ENCODE results near the gene DNAJB11.
"Not testable (repeated sequence)": the region's sequence is repeated elsewhere in the genome, so short reads cannot be mapped to it uniquely, and the experiment has no call there.

Gene DNAJB11

DNA sequence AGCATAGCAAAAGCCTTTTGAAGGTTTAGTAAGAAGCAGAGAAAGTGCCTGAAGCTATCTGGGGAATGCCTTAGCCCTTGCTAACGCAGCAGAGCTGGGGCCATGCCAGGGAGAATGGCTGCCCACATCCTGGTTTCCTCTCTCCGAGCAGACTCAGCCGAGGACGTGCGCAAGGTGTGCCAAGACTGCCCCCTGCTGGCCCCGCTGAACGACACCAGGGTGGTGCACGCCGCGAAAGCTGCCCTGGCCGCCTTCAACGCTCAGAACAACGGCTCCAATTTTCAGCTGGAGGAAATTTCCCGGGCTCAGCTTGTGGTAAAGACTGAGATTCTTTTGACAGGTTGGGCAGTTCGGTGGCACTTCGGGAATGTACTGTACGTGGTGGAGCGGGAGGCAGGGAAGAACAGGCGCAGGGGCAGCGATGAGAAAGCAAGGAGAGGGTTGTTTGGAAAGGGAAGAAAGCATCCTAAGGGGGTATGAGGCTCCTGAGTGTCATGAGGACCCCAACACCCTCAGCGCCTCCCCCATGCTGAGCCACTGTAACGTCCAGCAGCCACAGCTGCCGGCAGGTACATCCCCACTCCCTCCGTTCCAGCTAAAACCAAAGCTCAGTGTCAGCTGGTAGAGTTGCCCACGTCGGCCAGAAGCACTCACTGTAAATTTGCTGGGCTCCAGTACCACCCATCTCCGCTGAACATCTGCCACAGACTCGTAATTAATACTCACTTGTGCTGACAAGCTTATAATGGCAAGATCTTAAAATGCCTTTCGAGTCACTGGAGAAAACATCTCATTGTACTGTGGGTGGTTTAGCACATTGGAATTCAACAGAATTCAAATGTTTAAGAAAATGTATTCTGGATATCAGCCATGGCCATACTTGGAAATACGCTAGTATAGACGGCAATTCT lies 46.8 kb downstream of the DNAJB11 start:
- in situ Hi-C loops (cut with MboI; ENCODE audit: low sequenced_read_pairs): no loop called here

DNA sequence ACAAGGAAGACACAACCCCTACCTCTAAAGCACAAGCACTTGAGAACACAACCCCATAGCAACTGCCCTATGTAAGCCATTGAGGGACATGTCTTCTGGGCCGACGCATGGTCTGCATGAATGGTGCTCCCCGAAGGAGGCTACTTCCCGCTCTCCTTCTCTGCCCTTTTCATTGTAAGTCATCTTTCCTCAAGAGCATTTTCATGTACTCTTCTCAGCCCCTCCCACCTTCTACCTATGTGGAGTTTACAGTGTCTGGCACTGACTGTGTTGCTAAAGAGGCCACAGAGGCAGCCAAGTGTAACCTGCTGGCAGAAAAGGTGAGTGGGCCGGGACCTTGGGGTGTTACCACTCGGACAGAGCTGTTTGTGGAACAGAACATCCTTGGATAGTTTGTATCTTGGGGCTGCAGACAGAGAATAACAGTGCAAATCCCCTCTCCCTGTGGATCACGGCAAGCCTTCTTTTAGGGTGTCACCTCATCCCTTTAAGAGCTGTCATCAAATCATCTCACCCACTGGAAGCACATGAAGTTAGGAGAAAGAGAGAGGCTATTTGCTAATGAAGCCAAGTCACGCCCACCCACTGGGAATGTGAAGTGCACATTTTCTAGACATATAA lies 47.9 kb downstream of the DNAJB11 start:
- in situ Hi-C loops (cut with MboI; ENCODE audit: low sequenced_read_pairs): no loop called here

GRCh38 chr3:186619787-186620212 lies 49.3 kb downstream of the DNAJB11 start:
- in situ Hi-C loops (cut with MboI; ENCODE audit: low sequenced_read_pairs): no loop called here

DNA sequence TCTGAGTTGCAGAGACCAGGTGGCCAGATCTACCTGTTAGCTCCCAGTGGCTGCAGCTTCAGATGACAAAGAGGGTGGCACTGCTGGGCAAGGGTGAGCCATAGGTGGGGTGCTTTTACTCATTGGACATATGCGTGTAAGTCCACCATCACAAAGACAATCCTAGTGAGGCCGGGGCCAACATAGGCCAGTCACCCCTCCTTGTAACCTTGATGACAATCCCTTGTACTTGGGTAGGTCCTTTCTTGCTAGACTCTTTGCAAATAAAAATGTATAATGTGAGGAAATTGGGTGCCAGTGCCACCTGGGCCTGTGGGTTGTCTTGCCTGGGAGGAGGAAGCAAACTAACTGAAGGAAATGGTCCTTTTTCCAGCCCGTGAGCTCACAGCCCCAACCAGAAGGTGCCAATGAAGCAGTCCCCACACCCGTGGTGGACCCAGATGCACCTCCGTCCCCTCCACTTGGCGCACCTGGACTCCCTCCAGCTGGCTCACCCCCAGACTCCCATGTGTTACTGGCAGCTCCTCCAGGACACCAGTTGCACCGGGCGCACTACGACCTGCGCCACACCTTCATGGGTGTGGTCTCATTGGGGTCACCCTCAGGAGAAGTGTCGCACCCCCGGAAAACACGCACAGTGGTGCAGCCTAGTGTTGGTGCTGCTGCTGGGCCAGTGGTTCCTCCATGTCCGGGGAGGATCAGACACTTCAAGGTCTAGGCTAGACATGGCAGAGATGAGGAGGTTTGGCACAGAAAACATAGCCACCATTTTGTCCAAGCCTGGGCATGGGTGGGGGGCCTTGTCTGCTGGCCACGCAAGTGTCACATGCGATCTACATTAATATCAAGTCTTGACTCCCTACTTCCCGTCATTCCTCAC lies 49.9 kb downstream of the DNAJB11 start:
- in situ Hi-C loops (cut with MboI; ENCODE audit: low sequenced_read_pairs): no loop called here

DNA sequence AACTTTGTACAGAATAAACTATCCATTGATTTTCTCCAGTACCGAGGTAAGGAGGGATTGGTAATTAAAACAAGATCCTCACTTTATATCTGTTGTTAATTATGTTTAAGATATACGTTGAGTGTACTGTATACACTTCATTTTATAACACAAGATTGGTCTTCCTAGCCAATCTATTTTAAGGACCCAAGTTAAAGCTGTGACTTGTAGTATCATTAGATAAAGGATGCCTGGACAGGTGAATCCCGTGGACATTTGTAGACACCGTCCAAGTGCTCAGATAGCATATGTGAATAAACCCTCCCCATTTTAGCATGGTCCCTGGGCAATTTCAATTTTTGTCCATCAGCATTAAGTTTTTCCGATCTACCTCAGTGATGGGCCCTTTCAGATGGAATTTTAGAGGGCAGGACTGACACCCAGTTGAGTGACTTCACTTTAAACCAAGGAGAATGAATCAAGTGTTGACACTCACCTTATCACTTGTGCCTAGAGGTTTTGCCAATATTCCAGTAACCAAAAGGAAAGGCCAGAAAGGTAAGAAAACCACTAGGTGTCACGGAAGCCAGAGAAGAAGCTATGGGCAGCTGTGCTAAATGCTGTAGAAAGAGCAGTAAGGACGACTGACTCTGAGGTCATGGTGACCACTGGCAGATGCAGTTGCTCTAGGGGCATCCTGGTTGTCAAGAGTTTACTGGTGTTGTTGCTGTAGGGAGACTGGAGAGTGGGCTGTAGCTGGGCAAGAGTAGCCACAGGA lies 51.6 kb downstream of the DNAJB11 start:
- in situ Hi-C loops (cut with MboI; ENCODE audit: low sequenced_read_pairs): no loop called here

- in situ Hi-C loops (cut with MboI; ENCODE audit: low sequenced_read_pairs): no loop called here
These were observed 52.3 kb downstream of the DNAJB11 start for GRCh38 chr3:186622651-186623310.

DNA sequence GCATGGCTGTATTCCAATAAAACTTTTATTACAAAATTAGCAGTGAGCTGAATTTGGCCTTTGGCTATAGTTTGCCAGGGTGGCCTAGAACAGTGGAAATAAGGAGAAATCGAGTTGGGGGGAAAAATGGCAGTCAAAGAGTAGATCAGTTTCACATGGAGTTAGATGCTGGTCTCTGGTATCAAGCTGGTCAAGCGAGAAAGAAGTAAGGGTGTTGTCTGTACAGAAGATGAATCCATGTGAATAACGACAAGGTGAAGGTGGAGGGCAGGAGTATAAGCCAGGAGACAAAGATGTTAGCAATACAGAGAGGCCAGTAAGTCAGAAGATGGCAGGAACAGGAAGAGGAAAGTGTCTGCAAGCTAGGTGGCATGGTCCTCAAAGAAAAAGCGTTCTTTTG lies 54.1 kb downstream of the DNAJB11 start:
- in situ Hi-C loops (cut with MboI; ENCODE audit: low sequenced_read_pairs): no loop called here

GRCh38 chr3:186625600-186626042 lies 55.1 kb downstream of the DNAJB11 start:
- in situ Hi-C loops (cut with MboI; ENCODE audit: low sequenced_read_pairs): no loop called here

DNA sequence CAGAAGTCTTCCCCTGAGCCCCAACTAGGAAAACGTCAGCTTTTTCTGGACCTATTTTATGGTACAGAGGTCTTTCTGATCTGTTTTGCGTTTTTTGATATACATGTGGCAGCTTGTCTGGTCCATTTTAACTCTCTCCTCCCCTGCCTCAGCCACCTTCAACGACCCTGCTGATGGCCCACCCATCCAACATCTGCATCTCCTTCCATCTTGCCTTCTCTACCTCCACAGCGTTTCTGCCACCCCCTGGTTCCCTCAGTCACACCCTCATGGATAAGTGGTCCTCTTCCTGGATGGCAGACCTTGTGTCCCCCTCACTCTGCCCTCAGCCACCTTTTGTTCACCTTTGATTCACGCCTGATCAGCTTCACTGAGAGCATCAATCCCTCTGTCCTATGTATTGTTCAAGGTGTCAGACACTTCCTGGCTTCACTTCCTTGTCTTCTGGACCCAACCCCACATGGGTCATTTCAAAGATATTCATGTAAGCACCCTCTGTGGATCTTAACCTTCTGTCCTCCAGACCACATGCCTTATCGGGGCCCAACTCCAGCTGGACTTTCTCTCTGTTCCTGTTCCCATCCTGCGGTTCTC lies 55.8 kb downstream of the DNAJB11 start:
- in situ Hi-C loops (cut with MboI; ENCODE audit: low sequenced_read_pairs): no loop called here

DNA sequence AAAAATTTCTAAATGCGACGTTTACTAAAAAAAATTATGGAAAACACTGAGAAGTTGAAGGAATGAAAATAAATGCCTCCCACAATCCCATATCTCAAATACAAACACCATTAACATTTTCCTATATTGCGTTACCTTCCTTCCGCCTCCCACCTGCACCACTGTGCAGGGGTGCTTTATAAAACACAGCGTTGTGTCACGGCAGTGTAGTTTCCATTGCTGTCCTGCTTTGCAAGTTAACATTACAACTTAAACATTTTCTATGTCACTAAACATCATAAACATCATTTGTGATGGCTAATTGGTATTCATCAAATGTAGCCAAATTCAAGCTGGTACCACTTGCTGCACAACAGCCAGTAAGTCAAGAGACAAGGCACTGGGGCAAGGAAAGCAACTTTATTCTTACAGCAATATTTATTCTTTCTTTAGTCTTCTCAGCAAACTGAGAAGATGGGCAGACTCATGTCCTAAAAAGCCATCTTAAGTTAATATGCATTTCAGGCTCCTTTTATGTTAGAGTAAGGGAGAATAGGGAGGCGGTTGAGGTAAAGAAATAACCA lies 57.4 kb downstream of the DNAJB11 start:
- in situ Hi-C loops (cut with MboI; ENCODE audit: low sequenced_read_pairs): no loop called here

DNA sequence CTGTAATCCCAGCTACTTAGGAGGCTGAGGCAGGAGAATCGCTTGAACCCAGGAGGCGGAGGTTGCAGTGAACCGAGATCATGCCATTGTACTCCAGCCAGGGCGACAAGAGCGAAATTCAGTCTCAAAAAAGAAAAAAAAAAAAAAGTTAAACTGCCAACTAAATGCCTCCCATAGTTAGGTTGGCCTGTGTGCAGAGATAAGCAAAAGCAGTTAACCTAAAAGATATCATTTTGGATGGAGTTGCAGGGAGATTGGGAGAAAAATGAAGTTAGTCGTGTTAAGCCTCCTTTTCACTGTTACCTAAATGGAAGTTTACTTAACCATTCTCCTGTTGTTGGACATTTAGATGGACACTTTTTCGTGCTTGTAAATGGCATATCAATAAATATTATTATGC lies 58.2 kb downstream of the DNAJB11 start:
- in situ Hi-C loops (cut with MboI; ENCODE audit: low sequenced_read_pairs): no loop called here

- in situ Hi-C loops (cut with MboI; ENCODE audit: low sequenced_read_pairs): no loop called here
These were observed 60.6 kb downstream of the DNAJB11 start for GRCh38 chr3:186630950-186631641.

DNA sequence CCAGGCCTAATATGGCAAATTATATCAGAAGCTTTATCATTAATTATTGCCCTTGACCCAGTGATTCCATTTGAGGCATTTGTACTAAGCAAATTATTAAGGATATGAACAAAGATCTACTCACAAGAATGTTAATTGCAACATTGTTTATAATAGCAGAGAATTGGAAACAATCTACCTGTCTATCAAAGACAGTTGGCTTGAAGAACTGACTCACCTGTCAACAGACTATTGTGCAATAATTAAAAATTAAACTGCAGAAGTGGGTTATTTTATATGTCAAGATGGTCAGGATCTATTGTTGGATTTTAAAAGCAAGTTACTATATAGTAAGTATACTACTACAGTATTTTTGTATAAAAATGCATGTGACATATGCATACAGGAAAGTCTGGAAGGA lies 63.0 kb downstream of the DNAJB11 start:
- in situ Hi-C loops (cut with MboI; ENCODE audit: low sequenced_read_pairs): no loop called here

DNA sequence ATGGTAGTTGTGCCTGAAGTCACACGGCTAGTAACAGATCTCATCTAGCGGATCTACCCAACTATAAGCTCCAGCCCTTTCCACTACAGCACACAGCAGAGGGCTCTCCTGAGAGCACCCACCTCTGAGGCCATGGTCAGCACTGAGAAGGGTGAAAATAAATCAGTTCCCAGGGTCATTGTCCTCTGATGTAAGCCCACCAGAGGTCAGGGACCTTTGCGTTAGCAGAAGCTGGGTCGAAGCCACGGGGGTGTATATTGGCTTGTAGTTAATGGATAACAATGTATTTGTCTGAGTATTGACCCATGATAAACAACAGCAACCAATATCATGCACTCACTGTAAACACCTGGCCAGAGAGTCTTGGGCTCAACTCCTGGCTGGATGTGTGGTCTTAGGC lies 63.7 kb downstream of the DNAJB11 start:
- in situ Hi-C loops (cut with MboI; ENCODE audit: low sequenced_read_pairs): not testable (repeated sequence)
